Endothelial cell (in vitro differentiated cells): ENCODE measurements around the gene RAB31. TPM values are rescaled to one million over a fixed set of nuclear protein-coding genes. Genes with fewer than 3 reads are reported as not detected.
"Not testable (repeated sequence)": the region's sequence is repeated elsewhere in the genome, so short reads cannot be mapped to it uniquely, and the experiment has no call there.

Experiments
- DNase-seq: peaks from one replicate; pipeline ENCODE4 v3.0.0; 2021; ENCODE audit warnings: low spot score
- H3K27ac Mint-ChIP-seq: one replicate; pipeline ENCODE4 v1.8.0; 2021; ENCODE audit warnings: mixed read lengths, inconsistent platforms; ENCODE audit not compliant: unreplicated experiment
- H3K27me3 Mint-ChIP-seq: one replicate; pipeline ENCODE4 v1.8.0; 2021; ENCODE audit warnings: mild to moderate bottlenecking, moderate library complexity, mixed read lengths, inconsistent platforms; ENCODE audit not compliant: unreplicated experiment
- H3K36me3 Mint-ChIP-seq: one replicate; pipeline ENCODE4 v1.8.0; 2021; ENCODE audit warnings: mild to moderate bottlenecking, low read depth, mixed read lengths, inconsistent platforms; ENCODE audit not compliant: unreplicated experiment
- H3K4me1 Mint-ChIP-seq: one replicate; pipeline ENCODE4 v1.8.0; 2021; ENCODE audit warnings: mild to moderate bottlenecking, mixed read lengths, inconsistent platforms; ENCODE audit not compliant: unreplicated experiment
- H3K4me3 Mint-ChIP-seq: one replicate; pipeline ENCODE4 v1.8.0; 2021; ENCODE audit warnings: mild to moderate bottlenecking, mixed read lengths, inconsistent platforms; ENCODE audit not compliant: unreplicated experiment
- H3K9me3 Mint-ChIP-seq: one replicate; pipeline ENCODE4 v1.8.0; 2021; ENCODE audit warnings: mixed read lengths, inconsistent platforms; ENCODE audit not compliant: unreplicated experiment
- total RNA-seq: library from RNA; stranded (reverse); fragmentation: NEBNext Ultra II Directional; extraction: Animal tissue kit (Norgen Biotek cat#: 25700); gene quantifications from one replicate; pipeline ENCODE4 v1.2.1, GENCODE V29; 2021; ENCODE audit not compliant: unreplicated experiment
- TF ChIP-seq, protein P1 (sequence below): fragments of 200-600 bp; sonication (generic); IDR thresholded peaks from one replicate; pipeline ENCODE4 v1.5.0; 2021; ENCODE audit warnings: antibody characterized with exemption; ENCODE audit not compliant: unreplicated experiment

RAB31 gene
- total RNA-seq, 1 donor from 2014 or later = 88.8 TPM

DNA sequence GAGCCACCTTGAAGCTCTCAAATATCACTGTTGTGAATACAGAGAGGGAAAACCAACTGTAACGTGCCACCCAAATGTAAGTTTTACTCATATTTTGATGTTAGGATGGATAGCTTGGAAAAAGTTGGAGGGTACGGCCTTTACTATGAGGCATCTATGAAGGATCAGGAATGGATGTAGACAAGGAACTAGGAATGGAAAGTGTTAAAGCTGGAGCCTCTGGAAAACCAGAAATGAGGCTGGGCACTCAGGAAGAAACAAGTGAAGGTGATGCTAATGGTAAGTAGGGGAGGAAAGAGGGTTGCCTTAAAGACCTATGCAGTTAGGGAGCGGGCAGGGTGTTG is 177.9 kb downstream of the RAB31 start:
- H3K9me3 Mint-ChIP-seq = no peaks in the 10 kb centered on the region
- no peaks in the 10 kb centered on the region for H3K36me3 Mint-ChIP-seq
- no peak overlapping the region for H3K27ac Mint-ChIP-seq
- peaks cover 1% of the 10 kb centered on the region for H3K27me3 Mint-ChIP-seq
- DNase-seq = no peak
- TF ChIP-seq, protein P1, sequence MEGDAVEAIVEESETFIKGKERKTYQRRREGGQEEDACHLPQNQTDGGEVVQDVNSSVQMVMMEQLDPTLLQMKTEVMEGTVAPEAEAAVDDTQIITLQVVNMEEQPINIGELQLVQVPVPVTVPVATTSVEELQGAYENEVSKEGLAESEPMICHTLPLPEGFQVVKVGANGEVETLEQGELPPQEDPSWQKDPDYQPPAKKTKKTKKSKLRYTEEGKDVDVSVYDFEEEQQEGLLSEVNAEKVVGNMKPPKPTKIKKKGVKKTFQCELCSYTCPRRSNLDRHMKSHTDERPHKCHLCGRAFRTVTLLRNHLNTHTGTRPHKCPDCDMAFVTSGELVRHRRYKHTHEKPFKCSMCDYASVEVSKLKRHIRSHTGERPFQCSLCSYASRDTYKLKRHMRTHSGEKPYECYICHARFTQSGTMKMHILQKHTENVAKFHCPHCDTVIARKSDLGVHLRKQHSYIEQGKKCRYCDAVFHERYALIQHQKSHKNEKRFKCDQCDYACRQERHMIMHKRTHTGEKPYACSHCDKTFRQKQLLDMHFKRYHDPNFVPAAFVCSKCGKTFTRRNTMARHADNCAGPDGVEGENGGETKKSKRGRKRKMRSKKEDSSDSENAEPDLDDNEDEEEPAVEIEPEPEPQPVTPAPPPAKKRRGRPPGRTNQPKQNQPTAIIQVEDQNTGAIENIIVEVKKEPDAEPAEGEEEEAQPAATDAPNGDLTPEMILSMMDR = no peak
- no peak overlapping the region for H3K4me3 Mint-ChIP-seq
- H3K4me1 Mint-ChIP-seq = no peaks in the 10 kb centered on the region

DNA sequence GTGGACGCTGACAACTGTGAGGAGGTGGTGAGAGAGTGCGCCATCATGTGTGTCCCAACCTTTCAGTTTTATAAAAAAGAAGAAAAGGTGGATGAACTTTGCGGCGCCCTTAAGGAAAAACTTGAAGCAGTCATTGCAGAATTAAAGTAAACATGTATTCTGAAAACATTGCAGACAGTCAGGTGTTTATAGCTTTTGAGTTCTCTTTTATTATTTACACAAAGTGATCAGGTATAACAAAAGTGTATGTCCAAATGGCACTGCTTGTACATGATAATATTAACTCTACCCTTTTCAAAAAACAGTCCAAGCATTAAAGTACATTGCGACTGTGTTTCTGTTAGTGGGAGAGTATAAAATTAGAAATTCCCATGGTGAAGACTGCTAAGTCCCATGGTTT is 179.9 kb downstream of the RAB31 start:
- Mint-ChIP-seq H3K36me3 (no peaks in the 10 kb centered on the region), H3K9me3 (no peaks in the 10 kb centered on the region), H3K4me3 (no peak overlapping the region), H3K27me3 (peaks cover 1% of the 10 kb centered on the region), H3K27ac (no peak overlapping the region), H3K4me1 (no peaks in the 10 kb centered on the region)
- TF ChIP-seq, protein P1 = no peak
- DNase-seq = no peak

DNA sequence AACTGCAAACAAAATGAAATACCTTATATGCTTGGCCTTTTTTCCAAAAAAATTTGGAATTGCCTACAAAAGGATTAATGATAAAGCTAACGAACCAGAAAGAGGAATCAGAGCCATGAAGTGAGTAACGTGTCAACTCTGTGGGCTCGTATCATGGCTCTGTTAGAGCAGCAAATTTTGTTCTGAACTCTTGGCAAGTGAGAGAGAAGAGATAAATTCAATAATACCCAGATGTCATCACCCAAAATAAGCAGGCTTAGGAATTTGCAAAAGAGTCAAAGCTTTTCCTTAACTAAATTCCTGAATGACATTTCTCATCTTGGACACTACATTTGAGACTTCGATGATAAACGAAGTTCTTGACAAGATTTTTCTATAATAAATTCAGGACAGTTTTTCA is 182.1 kb downstream of the RAB31 start:
- H3K36me3 Mint-ChIP-seq = no peaks in the 10 kb centered on the region
- no peaks in the 10 kb centered on the region for H3K9me3 Mint-ChIP-seq
- H3K27ac Mint-ChIP-seq = no peak overlapping the region
- no peak overlapping the region for H3K4me3 Mint-ChIP-seq
- DNase-seq = no peak
- H3K4me1 Mint-ChIP-seq = no peaks in the 10 kb centered on the region
- peaks cover 1% of the 10 kb centered on the region for H3K27me3 Mint-ChIP-seq
- TF ChIP-seq, protein P1 = no peak

DNA sequence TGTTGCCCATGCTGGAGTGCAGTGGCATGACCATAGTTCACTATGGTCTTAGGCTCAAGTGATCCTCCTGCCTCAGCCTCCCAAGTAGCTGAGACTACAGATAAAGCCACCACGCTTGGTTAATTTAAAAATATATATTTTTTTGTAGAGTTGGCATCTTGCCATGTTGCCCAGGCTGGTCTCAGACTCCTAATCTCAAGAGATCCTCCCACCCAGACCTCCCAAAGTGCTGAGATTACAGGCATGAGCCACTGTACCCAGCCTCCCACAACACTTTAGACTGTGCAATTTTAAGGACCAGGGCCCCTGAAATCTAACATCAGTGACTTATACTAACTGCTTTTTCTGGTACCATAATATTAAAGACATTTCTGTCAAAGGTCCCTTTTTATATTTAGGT is 182.9 kb downstream of the RAB31 start:
- no peak overlapping the region for H3K4me3 Mint-ChIP-seq
- no peaks in the 10 kb centered on the region for H3K4me1 Mint-ChIP-seq
- H3K27me3 Mint-ChIP-seq = peaks cover 1% of the 10 kb centered on the region
- no peak overlapping the region for H3K27ac Mint-ChIP-seq
- TF ChIP-seq, protein P1 = no peak
- DNase-seq = no peak
- no peaks in the 10 kb centered on the region for H3K36me3 Mint-ChIP-seq
- no peaks in the 10 kb centered on the region for H3K9me3 Mint-ChIP-seq

DNA sequence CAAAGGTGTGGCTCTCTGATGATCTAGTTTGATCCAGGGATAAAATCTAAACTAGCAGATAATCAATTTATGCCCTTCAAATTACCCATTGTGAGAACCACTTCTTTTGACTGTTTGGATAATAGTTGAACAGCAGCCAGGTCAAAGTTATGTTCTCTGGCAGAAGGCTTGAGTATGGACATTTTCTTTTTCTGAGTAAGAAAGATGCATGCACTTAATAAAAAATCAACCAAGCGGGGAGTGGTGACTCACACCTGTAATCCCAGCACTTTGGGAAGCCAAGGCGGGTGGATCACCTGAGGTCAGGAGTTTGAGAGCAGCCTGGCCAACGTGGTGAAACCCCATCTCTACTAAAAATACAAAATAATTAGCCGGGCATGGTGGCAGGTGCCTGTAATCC is 183.4 kb downstream of the RAB31 start:
- not testable (repeated sequence) for H3K4me1 Mint-ChIP-seq, H3K27me3 Mint-ChIP-seq, H3K4me3 Mint-ChIP-seq, H3K36me3 Mint-ChIP-seq, DNase-seq, H3K9me3 Mint-ChIP-seq, H3K27ac Mint-ChIP-seq

DNA sequence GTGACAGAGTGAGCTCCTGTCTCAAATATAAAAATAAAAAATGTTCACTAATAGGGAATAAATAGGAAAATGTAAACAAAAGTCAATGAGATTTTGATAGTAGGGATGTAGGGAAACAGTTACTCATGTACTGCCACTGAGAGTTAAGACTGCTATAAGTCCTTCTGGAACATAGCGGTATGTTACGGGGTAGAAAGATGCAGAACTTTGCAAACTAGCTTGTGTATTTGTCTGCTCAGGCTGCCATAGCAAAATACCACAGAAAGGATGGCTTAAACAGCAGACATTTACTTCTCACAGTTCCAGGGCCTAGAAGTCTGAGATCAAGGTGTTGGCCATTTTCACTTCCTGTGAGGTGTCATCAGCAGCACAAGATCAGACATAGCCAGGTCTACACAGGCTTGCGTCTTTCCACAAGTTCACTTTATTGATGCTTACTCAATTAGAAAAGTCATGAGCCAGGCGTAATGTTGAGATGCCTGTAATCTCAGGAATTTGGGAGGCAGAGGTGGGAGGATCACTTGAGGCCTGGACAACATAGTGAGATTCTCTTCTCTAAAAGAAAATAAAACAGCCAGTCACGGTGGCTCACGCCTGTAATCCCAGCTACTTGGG is 186.5 kb downstream of the RAB31 start:
- TF ChIP-seq, protein P1 = no peak
- H3K9me3 Mint-ChIP-seq = no peaks in the 10 kb centered on the region
- H3K4me3 Mint-ChIP-seq = no peak overlapping the region
- H3K27ac Mint-ChIP-seq = no peak overlapping the region
- no peaks in the 10 kb centered on the region for H3K27me3 Mint-ChIP-seq
- H3K36me3 Mint-ChIP-seq = no peaks in the 10 kb centered on the region
- DNase-seq = no peak
- H3K4me1 Mint-ChIP-seq = no peaks in the 10 kb centered on the region
